ENCODE measurements around the gene KAT6B. TPM values are rescaled to one million over a fixed set of nuclear protein-coding genes. Genes with fewer than 3 reads are reported as not detected.
A peak's percentile ranks its signal among the peaks of the same experiment; 100 is the strongest.
"Not testable (repeated sequence)": the region's sequence is repeated elsewhere in the genome, so short reads cannot be mapped to it uniquely, and the experiment has no call there.

KAT6B gene
- total RNA-seq, 2 donors from 2014 or later: 28.0 to 97.8 TPM

- no peak overlapping the region for H3K27ac ChIP-seq
- 66% methylated on average over 5 of the region's 5 CpGs for WGBS
- no peaks in the 10 kb centered on the region for H3K36me3 ChIP-seq
- intact Hi-C loops (cut with DNase I): no loop called here
- H3K4me1 ChIP-seq (replicated peaks): peaks cover 7% of the 10 kb centered on the region
- no peaks in the 10 kb centered on the region for H3K27me3 ChIP-seq (replicated peaks; ENCODE audit: insufficient read depth)
- H3K4me3 ChIP-seq: no peak overlapping the region
- no peaks in the 10 kb centered on the region for H3K9me3 ChIP-seq
- peak; percentile 47 for DNase-seq (ENCODE audit: low spot score)
- TF ChIP-seq POLR2AphosphoS5 (IDR thresholded peaks at IDR 0.05): peak; percentile 63
- TF ChIP-seq, protein P1, sequence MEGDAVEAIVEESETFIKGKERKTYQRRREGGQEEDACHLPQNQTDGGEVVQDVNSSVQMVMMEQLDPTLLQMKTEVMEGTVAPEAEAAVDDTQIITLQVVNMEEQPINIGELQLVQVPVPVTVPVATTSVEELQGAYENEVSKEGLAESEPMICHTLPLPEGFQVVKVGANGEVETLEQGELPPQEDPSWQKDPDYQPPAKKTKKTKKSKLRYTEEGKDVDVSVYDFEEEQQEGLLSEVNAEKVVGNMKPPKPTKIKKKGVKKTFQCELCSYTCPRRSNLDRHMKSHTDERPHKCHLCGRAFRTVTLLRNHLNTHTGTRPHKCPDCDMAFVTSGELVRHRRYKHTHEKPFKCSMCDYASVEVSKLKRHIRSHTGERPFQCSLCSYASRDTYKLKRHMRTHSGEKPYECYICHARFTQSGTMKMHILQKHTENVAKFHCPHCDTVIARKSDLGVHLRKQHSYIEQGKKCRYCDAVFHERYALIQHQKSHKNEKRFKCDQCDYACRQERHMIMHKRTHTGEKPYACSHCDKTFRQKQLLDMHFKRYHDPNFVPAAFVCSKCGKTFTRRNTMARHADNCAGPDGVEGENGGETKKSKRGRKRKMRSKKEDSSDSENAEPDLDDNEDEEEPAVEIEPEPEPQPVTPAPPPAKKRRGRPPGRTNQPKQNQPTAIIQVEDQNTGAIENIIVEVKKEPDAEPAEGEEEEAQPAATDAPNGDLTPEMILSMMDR (IDR thresholded peaks at IDR 0.05): no peak
Observed at GRCh38 chr10:74871595-74872382, 45.4 kb downstream of the KAT6B start.

- Histone ChIP-seq H3K27ac (no peak overlapping the region), H3K4me1 (replicated peaks) (peaks cover 7% of the 10 kb centered on the region), H3K36me3 (no peaks in the 10 kb centered on the region), H3K4me3 (no peak overlapping the region), H3K9me3 (no peaks in the 10 kb centered on the region), H3K27me3 (replicated peaks; ENCODE audit: insufficient read depth) (no peaks in the 10 kb centered on the region)
- no peak for DNase-seq (ENCODE audit: low spot score)
- WGBS: 96% methylated on average over 5 of the region's 5 CpGs
- no peak for TF ChIP-seq POLR2AphosphoS5 (IDR thresholded peaks at IDR 0.05)
- no peak for TF ChIP-seq POLR2A (IDR thresholded peaks at IDR 0.05)
- TF ChIP-seq, protein P1 (IDR thresholded peaks at IDR 0.05): no peak
- intact Hi-C loops (cut with DNase I): no loop called here
Observed at GRCh38 chr10:74873803-74874454, 47.5 kb downstream of the KAT6B start.

DNA sequence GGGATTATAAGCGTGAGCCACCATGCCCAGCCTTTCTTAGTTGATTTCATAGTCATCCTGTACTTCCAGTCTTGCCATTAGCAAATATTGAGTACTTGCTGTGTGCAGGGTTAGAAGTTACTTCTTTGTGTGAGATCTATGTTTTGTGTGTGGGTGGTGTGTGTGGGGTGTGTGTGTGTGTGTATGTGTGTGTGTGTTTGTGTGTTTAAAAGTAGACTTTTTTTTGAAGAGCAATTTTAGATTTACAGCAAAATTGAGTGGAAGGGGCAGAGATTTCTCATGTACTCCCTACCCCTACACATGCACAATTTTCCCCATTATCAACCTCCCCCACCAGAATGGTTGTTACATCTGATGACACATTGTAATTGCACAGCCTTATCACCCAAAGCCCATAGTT is 48.2 kb downstream of the KAT6B start:
- TF ChIP-seq POLR2A (IDR thresholded peaks at IDR 0.05): no peak
- TF ChIP-seq, protein P1 (IDR thresholded peaks at IDR 0.05): no peak
- no peak for TF ChIP-seq POLR2AphosphoS5 (IDR thresholded peaks at IDR 0.05)
- no peaks in the 10 kb centered on the region for H3K27me3 ChIP-seq (replicated peaks; ENCODE audit: insufficient read depth)
- H3K36me3 ChIP-seq: no peaks in the 10 kb centered on the region
- H3K4me3 ChIP-seq: no peak overlapping the region
- DNase-seq (ENCODE audit: low spot score): no peak
- H3K4me1 ChIP-seq (replicated peaks): peaks cover 7% of the 10 kb centered on the region
- H3K9me3 ChIP-seq: no peaks in the 10 kb centered on the region
- intact Hi-C loops (cut with DNase I): no loop called here
- WGBS: 94% methylated on average over 1 of the region's 1 CpG
- H3K27ac ChIP-seq: no peak overlapping the region

GRCh38 chr10:74875068-74875467 is 48.7 kb downstream of the KAT6B start:
- no peaks in the 10 kb centered on the region for H3K27me3 ChIP-seq (replicated peaks; ENCODE audit: insufficient read depth)
- DNase-seq (ENCODE audit: low spot score): no peak
- TF ChIP-seq POLR2AphosphoS5 (IDR thresholded peaks at IDR 0.05): no peak
- TF ChIP-seq, protein P1 (IDR thresholded peaks at IDR 0.05): no peak
- TF ChIP-seq POLR2A (IDR thresholded peaks at IDR 0.05): no peak
- no peak overlapping the region for H3K27ac ChIP-seq
- no peak overlapping the region for H3K4me3 ChIP-seq
- H3K36me3 ChIP-seq: no peaks in the 10 kb centered on the region
- no peaks in the 10 kb centered on the region for H3K9me3 ChIP-seq
- intact Hi-C loops (cut with DNase I): no loop called here
- peaks cover 7% of the 10 kb centered on the region for H3K4me1 ChIP-seq (replicated peaks)

DNA sequence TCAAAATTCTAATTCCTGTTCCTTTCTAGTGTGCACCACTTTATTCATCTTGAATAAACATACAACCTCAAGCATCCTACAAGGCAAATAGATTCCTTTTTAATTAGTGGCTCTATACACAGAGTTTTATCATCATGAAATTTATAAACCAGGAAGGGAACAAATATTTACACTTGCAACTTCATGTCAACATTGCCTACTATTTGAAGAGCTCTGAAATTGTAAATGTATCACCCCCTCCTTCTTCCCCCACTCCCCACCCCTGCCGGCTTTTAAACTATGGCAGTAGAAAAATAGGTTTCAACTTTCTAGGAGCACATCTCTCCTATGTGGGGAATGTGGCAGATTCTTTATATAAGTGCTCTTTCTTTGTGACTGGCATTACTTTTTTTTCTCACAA is 49.6 kb downstream of the KAT6B start:
- Histone ChIP-seq H3K9me3 (no peaks in the 10 kb centered on the region), H3K36me3 (no peaks in the 10 kb centered on the region), H3K4me1 (replicated peaks) (peaks cover 7% of the 10 kb centered on the region), H3K27me3 (replicated peaks; ENCODE audit: insufficient read depth) (no peaks in the 10 kb centered on the region), H3K27ac (no peak overlapping the region), H3K4me3 (no peak overlapping the region)
- no peak for DNase-seq (ENCODE audit: low spot score)
- intact Hi-C loops (cut with DNase I): no loop called here
- TF ChIP-seq POLR2A (IDR thresholded peaks at IDR 0.05) (no peak), POLR2AphosphoS5 (IDR thresholded peaks at IDR 0.05) (peak; percentile 71)
- WGBS: 18% methylated on average over 1 of the region's 1 CpG

DNA sequence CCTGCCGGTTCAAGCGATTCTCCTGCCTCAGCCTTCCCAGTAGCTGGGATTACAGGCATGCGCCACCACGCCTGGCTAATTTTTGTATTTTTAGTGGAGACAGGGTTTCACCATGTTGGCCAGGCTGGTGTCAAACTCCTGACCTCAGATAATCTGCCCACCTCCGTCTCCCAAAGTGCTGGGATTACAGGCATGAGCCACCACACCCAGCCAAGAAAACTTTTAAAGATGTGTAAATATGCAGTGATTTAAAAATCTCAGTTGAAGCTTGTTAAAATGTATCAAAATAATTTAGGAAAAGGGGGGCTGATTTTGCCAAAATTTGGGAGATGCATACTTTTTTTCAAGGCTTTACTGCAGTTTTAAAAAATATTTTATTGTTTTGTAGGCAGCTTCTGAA is 50.7 kb downstream of the KAT6B start:
- H3K36me3 ChIP-seq; H3K27me3 ChIP-seq (replicated peaks; ENCODE audit: insufficient read depth); intact Hi-C loops (cut with DNase I); H3K27ac ChIP-seq; H3K4me3 ChIP-seq; H3K4me1 ChIP-seq (replicated peaks); DNase-seq (ENCODE audit: low spot score); H3K9me3 ChIP-seq: not testable (repeated sequence)
- WGBS: 88% methylated on average over 5 of the region's 5 CpGs

Data from prostate gland (tissue), 2 donors.